Testis (tissue), 3 donors: Measurements from ENCODE around the gene SLC24A3. TPM values are rescaled to one million over a fixed set of nuclear protein-coding genes. Genes with fewer than 3 reads are reported as not detected.

Source experiments
- DNase-seq: peaks from one replicate; pipeline ENCODE4 v3.0.0-alpha.2; 2019
- H3K27ac ChIP-seq, 2 donors: fragments of 200-600 bp; sonication (generic); one replicate each; pipeline ENCODE4 v1.5.1; 2019
- H3K27me3 ChIP-seq: fragments of 200-600 bp; sonication (generic); one replicate; pipeline ENCODE4 v1.5.1; 2019
- H3K36me3 ChIP-seq: fragments of 200-600 bp; sonication (generic); one replicate; pipeline ENCODE4 v1.5.1; 2017; ENCODE audit warnings: low read depth; ENCODE audit errors: missing control alignments
- H3K4me1 ChIP-seq: fragments of 200-600 bp; sonication (generic); one replicate; pipeline ENCODE4 v1.5.1; 2019
- H3K4me3 ChIP-seq, 2 donors: fragments of 200-600 bp; sonication (generic); one replicate each; pipeline ENCODE4 v1.5.1; 2017 to 2019
- H3K9me3 ChIP-seq: fragments of 200-600 bp; sonication (generic); one replicate; pipeline ENCODE4 v1.5.1; 2017
- CTCF ChIP-seq, 3 experiments: fragments of 450-650 bp in 2 of 3; fragments of 200-600 bp in 1 of 3; sonication (generic) in 1 of 3; IDR thresholded peaks; one replicate each; pipeline ENCODE4 v1.5.1; 2016 to 2019; ENCODE audit warnings: antibody characterized with exemption in 3 of 3, mild to moderate bottlenecking in 2 of 3, moderate library complexity in 1 of 3
- POLR2A ChIP-seq: fragments of 450-650 bp; IDR thresholded peaks from one replicate; pipeline ENCODE4 v1.6.1; 2017; ENCODE audit warnings: antibody characterized with exemption, mild to moderate bottlenecking, moderate library complexity
- WGBS, 2 donors: methylation state at CpG; one replicate each; pipeline ENCODE4 v1.1.5; 2018; 5-methylcytosine and 5-hydroxymethylcytosine counted together
- intact Hi-C: fragments of 100-400 bp; cut with DNase I; formaldehyde crosslinking; loops from one replicate; pipeline ENCODE4 v1.15.1; 2023; ENCODE audit warnings: low total_unique reads
- polyA plus RNA-seq: library from polyadenylated mRNA; stranded (reverse); fragments of 350-450 nt; fragmentation: Illumina TruSeq; extraction: RNeasy Lipid Tissue Mini Kit (QIAGEN cat#74804); gene quantifications from one replicate; pipeline ENCODE4 v1.2.3, GENCODE V29; 2014; ENCODE audit warnings: low read depth, low replicate concordance; ENCODE audit not compliant: insufficient read depth
- total RNA-seq, 2 donors: library from RNA; depleted of rRNA; stranded (reverse); fragments of >200 nt; gene quantifications; one replicate each; pipeline ENCODE4 v1.2.3, GENCODE V29; 2016

The SLC24A3 gene
- total and polyA plus RNA-seq, 3 donors from 2014 or later = 2.4 to 4.5 (median 3.8) TPM

- Histone ChIP-seq H3K27ac (no peak overlapping the region), H3K4me3 (no peak overlapping the region), H3K27me3 (no peaks in the 10 kb centered on the region), H3K9me3 (no peaks in the 10 kb centered on the region), H3K4me1 (no peaks in the 10 kb centered on the region), H3K36me3 (no peaks in the 10 kb centered on the region)
- DNase-seq = no peak
- TF ChIP-seq POLR2A (no peak), CTCF (IDR thresholded peaks at IDR 0.05) (no peak)
- WGBS, 2 donors = 59 to 63% methylated on average over 12 of the region's 12 CpGs
- intact Hi-C loops = no loop called here
Observed at GRCh38 chr20:19232997-19233794, 20.8 kb downstream of the SLC24A3 start.

- WGBS, 2 donors = 89 to 90% methylated on average over 7 of the region's 7 CpGs
- H3K27me3 ChIP-seq = no peaks in the 10 kb centered on the region
- intact Hi-C loops = no loop called here
- no peaks in the 10 kb centered on the region for H3K4me1 ChIP-seq
- no peak for TF ChIP-seq POLR2A
- TF ChIP-seq CTCF (IDR thresholded peaks at IDR 0.05) = no peak
- no peak for DNase-seq
- no peak overlapping the region for H3K4me3 ChIP-seq
- no peak overlapping the region for H3K27ac ChIP-seq
- H3K36me3 ChIP-seq = no peaks in the 10 kb centered on the region
- no peaks in the 10 kb centered on the region for H3K9me3 ChIP-seq
Observed at GRCh38 chr20:19236371-19237055, 24.1 kb downstream of the SLC24A3 start.

GRCh38 chr20:19241440-19241839 is 29.0 kb downstream of the SLC24A3 start:
- Histone ChIP-seq H3K27me3 (no peaks in the 10 kb centered on the region), H3K4me3 (no peak overlapping the region), H3K4me1 (no peaks in the 10 kb centered on the region), H3K36me3 (no peaks in the 10 kb centered on the region), H3K27ac (no peak overlapping the region), H3K9me3 (no peaks in the 10 kb centered on the region)
- WGBS, 2 donors = 77 to 79% methylated on average over 13 of the region's 13 CpGs
- intact Hi-C loops = no loop called here
- no peak for TF ChIP-seq CTCF (IDR thresholded peaks at IDR 0.05)
- TF ChIP-seq POLR2A = no peak
- DNase-seq = no peak

- 88 to 91% methylated on average over 8 of the region's 8 CpGs for WGBS, 2 donors
- Histone ChIP-seq H3K4me1 (no peaks in the 10 kb centered on the region), H3K36me3 (no peaks in the 10 kb centered on the region), H3K4me3 (no peak overlapping the region), H3K27me3 (no peaks in the 10 kb centered on the region), H3K9me3 (no peaks in the 10 kb centered on the region), H3K27ac (no peak overlapping the region)
- no peak for DNase-seq
- intact Hi-C loops = no loop called here
- TF ChIP-seq POLR2A = no peak
- TF ChIP-seq CTCF (IDR thresholded peaks at IDR 0.05) = no peak
Observed at GRCh38 chr20:19244291-19244690, 31.8 kb downstream of the SLC24A3 start.
